HG03103 (cell line): ENCODE results near the gene TEKT3.

Experiments
- ATAC-seq: cut with Tn5 transposase; IDR thresholded peaks from one replicate; pipeline ENCODE4 v1.9.1; 2021; ENCODE audit warnings: low read depth; ENCODE audit not compliant: unreplicated experiment

The TEKT3 gene

GRCh38 chr17:15341385-15341849, at the start of gene TEKT3:
Gene TEKT3 (minus strand): TSS chr17:15341597. CDS start chr17:15331585, 10,012 bp downstream.
- ATAC-seq = no peak

GRCh38 chr17:15388356-15389041, 47.1 kb upstream of the TEKT3 start:
- ATAC-seq = no peak

GRCh38 chr17:15386083-15386482, 44.7 kb upstream of the TEKT3 start:
- no peak for ATAC-seq

- no peak for ATAC-seq
Measured at GRCh38 chr17:15385305-15385704, 43.9 kb upstream of the TEKT3 start.

GRCh38 chr17:15384142-15384787, 42.9 kb upstream of the TEKT3 start:
- ATAC-seq = no peak

GRCh38 chr17:15382914-15383313, 41.5 kb upstream of the TEKT3 start:
- no peak for ATAC-seq

- no peak for ATAC-seq
Measured at GRCh38 chr17:15381707-15382106, 40.3 kb upstream of the TEKT3 start.

- no peak for ATAC-seq
Measured at GRCh38 chr17:15380446-15380845, 39.0 kb upstream of the TEKT3 start.

- no peak for ATAC-seq
Measured at GRCh38 chr17:15379659-15380058, 38.3 kb upstream of the TEKT3 start.

GRCh38 chr17:15378243-15378642, 36.8 kb upstream of the TEKT3 start:
- ATAC-seq = no peak

GRCh38 chr17:15377616-15378015, 36.2 kb upstream of the TEKT3 start:
- no peak for ATAC-seq

GRCh38 chr17:15377200-15377599, 35.8 kb upstream of the TEKT3 start:
- ATAC-seq = no peak

- ATAC-seq = no peak
Measured at GRCh38 chr17:15371376-15372130, 30.2 kb upstream of the TEKT3 start.

GRCh38 chr17:15368600-15368999, 27.2 kb upstream of the TEKT3 start:
- no peak for ATAC-seq

- no peak for ATAC-seq
Measured at GRCh38 chr17:15366026-15366425, 24.6 kb upstream of the TEKT3 start.

GRCh38 chr17:15364615-15365014, 23.2 kb upstream of the TEKT3 start:
- no peak for ATAC-seq

- ATAC-seq = no peak
Measured at GRCh38 chr17:15363702-15364101, 22.3 kb upstream of the TEKT3 start.

GRCh38 chr17:15361592-15361991, 20.2 kb upstream of the TEKT3 start:
- no peak for ATAC-seq

GRCh38 chr17:15361151-15361550, 19.8 kb upstream of the TEKT3 start:
- ATAC-seq = no peak

GRCh38 chr17:15354256-15354655, 12.9 kb upstream of the TEKT3 start:
- ATAC-seq = no peak

- ATAC-seq = no peak
Measured at GRCh38 chr17:15351925-15352324, 10.5 kb upstream of the TEKT3 start.

GRCh38 chr17:15351478-15351840, 10.1 kb upstream of the TEKT3 start:
- no peak for ATAC-seq
